ENCODE measurements around the gene LDLRAD2.

DNA sequence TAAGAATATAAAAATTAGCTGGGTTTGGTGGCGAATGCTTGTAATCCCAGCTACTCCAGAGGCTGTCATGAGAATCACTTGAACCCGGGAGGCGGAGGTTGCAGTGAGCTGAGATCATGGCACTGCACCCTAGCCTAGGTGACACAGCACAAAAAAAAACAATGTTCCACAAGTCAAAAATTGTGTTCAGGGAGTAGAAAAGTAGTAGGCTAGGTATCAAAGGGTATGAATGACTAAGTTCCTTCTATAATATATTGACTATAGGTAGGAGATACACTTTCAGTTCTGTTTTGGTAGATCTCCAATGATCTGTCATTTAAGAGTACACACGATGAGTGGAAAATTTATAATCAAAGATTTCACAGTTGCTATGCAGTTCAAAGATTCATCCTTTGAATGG is 45.9 kb upstream of the LDLRAD2 start:
- TF ChIP-seq, protein P1, sequence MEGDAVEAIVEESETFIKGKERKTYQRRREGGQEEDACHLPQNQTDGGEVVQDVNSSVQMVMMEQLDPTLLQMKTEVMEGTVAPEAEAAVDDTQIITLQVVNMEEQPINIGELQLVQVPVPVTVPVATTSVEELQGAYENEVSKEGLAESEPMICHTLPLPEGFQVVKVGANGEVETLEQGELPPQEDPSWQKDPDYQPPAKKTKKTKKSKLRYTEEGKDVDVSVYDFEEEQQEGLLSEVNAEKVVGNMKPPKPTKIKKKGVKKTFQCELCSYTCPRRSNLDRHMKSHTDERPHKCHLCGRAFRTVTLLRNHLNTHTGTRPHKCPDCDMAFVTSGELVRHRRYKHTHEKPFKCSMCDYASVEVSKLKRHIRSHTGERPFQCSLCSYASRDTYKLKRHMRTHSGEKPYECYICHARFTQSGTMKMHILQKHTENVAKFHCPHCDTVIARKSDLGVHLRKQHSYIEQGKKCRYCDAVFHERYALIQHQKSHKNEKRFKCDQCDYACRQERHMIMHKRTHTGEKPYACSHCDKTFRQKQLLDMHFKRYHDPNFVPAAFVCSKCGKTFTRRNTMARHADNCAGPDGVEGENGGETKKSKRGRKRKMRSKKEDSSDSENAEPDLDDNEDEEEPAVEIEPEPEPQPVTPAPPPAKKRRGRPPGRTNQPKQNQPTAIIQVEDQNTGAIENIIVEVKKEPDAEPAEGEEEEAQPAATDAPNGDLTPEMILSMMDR (IDR thresholded peaks at IDR 0.05), result no peak
- TF ChIP-seq POLR2A (IDR thresholded peaks at IDR 0.05), result no peak

Measured in Peyer's patch (tissue), 4 donors.